Omental fat pad (tissue), 4 donors: Measurements from ENCODE around the gene SH3PXD2B. TPM values are rescaled to one million over a fixed set of nuclear protein-coding genes. Genes with fewer than 3 reads are reported as not detected.
A peak's percentile ranks its signal among the peaks of the same experiment; 100 is the strongest.

ENCODE experiments used
- ATAC-seq: fragments of 150-250 bp; one replicate; pipeline ENCODE4 v1.9.1; 2016; ENCODE audit warnings: mild to moderate bottlenecking, moderate library complexity; ENCODE audit not compliant: low FRiP score
- DNase-seq: peaks from one replicate; pipeline ENCODE4 v3.0.0-alpha.2; 2019; ENCODE audit warnings: low spot score
- CTCF ChIP-seq, 3 donors: fragments of 450-650 bp; IDR thresholded peaks; one replicate each; pipeline ENCODE4 v1.5.1; 2016 to 2017; ENCODE audit warnings: antibody characterized with exemption in 3 of 3, mild to moderate bottlenecking in 3 of 3, moderate library complexity in 2 of 3
- total RNA-seq, 4 donors: library from RNA; depleted of rRNA; stranded (reverse); fragments of >200 nt; gene quantifications; one replicate each; pipeline ENCODE4 v1.1.0, GENCODE V29; 2016

SH3PXD2B gene
- total RNA-seq, 4 donors from 2014 or later = 29.3 to 47.1 (median 44.3) TPM

- TF ChIP-seq CTCF (IDR thresholded peaks at IDR 0.05) = no peak
- no peak for DNase-seq
These were observed 168.8 kb downstream of the SH3PXD2B start for GRCh38 chr5:172285226-172286143.

GRCh38 chr5:172284611-172284980 is 169.7 kb downstream of the SH3PXD2B start:
- ATAC-seq (no peak), DNase-seq (no peak)
- TF ChIP-seq CTCF (IDR thresholded peaks at IDR 0.05) = no peak

More at GRCh38 chr5:172285226-172286143, 168.8 kb downstream of the SH3PXD2B start:
- no peak for ATAC-seq

GRCh38 chr5:172283862-172284610 is 170.3 kb downstream of the SH3PXD2B start:
- ATAC-seq (peak; percentile 94), DNase-seq (peak; percentile 41)
- TF ChIP-seq CTCF (IDR thresholded peaks at IDR 0.05) = no peak

GRCh38 chr5:172283020-172283861 is 171.1 kb downstream of the SH3PXD2B start, which contains the start of gene UBTD2:
TSS of gene UBTD2 (minus strand) at chr5:172283764. CDS start at chr5:172283665, 99 bp downstream.
- DNase-seq = peak; percentile 33
- ATAC-seq = peak; percentile 93
- no peak for TF ChIP-seq CTCF (IDR thresholded peaks at IDR 0.05)

- ATAC-seq = no peak
- no peak for DNase-seq
- TF ChIP-seq CTCF (IDR thresholded peaks at IDR 0.05) = no peak
These were observed 171.9 kb downstream of the SH3PXD2B start for GRCh38 chr5:172282272-172283019.

- DNase-seq = no peak
- no peak for TF ChIP-seq CTCF (IDR thresholded peaks at IDR 0.05)
- no peak for ATAC-seq
These were observed 173.0 kb downstream of the SH3PXD2B start for GRCh38 chr5:172281346-172281745.
